Endothelial cell of umbilical vein (primary cell): ENCODE data around the gene GABRR3.

Experiments used
- EZH2 ChIP-seq: IDR thresholded peaks from 2 replicates; pipeline ENCODE4 v1.6.1; 2012; ENCODE audit warnings: borderline replicate concordance, low read depth, mild to moderate bottlenecking, moderate library complexity, low read length, inconsistent platforms; ENCODE audit not compliant: severe bottlenecking
- MYC ChIP-seq: IDR thresholded peaks from one replicate; pipeline ENCODE4 v1.6.1; 2011; ENCODE audit warnings: mild to moderate bottlenecking, low read depth, low read length
- POLR2A ChIP-seq: IDR thresholded peaks from 2 replicates; pipeline ENCODE4 v1.6.1; 2012; ENCODE audit warnings: low read depth, mild to moderate bottlenecking, control low read depth, low read length
- POLR2AphosphoS5 ChIP-seq: IDR thresholded peaks from 2 replicates; pipeline ENCODE4 v1.6.1; 2012; ENCODE audit warnings: low read depth, mild to moderate bottlenecking, control low read depth, low read length, moderate library complexity; ENCODE audit not compliant: insufficient read depth
- TF ChIP-seq, protein P1 (sequence below), 2 donors: IDR thresholded peaks; 1 replicate in 1 of 2; 2 replicates in 1 of 2; pipeline ENCODE4 v1.5.1; 2011; ENCODE audit warnings: low read length in 2 of 2, mild to moderate bottlenecking in 2 of 2, moderate library complexity in 2 of 2, control low read depth in 1 of 2, inconsistent platforms in 1 of 2, low read depth in 1 of 2; ENCODE audit not compliant: insufficient read depth in 1 of 2; ENCODE audit errors: extremely low read depth in 1 of 2

GRCh38 chr3:98012979-98013378, 22.1 kb downstream of the GABRR3 start:
- TF ChIP-seq POLR2A (no peak), MYC (no peak), POLR2AphosphoS5 (no peak), EZH2 (no peak)
- TF ChIP-seq, protein P1, sequence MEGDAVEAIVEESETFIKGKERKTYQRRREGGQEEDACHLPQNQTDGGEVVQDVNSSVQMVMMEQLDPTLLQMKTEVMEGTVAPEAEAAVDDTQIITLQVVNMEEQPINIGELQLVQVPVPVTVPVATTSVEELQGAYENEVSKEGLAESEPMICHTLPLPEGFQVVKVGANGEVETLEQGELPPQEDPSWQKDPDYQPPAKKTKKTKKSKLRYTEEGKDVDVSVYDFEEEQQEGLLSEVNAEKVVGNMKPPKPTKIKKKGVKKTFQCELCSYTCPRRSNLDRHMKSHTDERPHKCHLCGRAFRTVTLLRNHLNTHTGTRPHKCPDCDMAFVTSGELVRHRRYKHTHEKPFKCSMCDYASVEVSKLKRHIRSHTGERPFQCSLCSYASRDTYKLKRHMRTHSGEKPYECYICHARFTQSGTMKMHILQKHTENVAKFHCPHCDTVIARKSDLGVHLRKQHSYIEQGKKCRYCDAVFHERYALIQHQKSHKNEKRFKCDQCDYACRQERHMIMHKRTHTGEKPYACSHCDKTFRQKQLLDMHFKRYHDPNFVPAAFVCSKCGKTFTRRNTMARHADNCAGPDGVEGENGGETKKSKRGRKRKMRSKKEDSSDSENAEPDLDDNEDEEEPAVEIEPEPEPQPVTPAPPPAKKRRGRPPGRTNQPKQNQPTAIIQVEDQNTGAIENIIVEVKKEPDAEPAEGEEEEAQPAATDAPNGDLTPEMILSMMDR (IDR thresholded peaks at IDR 0.05; ENCODE audit: extremely low read depth in 1 of 2, insufficient read depth in 1 of 2, low read depth in 1 of 2, low read length in 2 of 2) = no peak
